GM04504 (cell line): ENCODE data around the gene ATP9B.
A peak's percentile ranks its signal among the peaks of the same experiment; 100 is the strongest.

Source experiments
- DNase-seq: peaks from one replicate; pipeline ENCODE4 v3.0.0-alpha.2; 2012; ENCODE audit warnings: low read depth

Gene ATP9B

GRCh38 chr18:79068937-79069716 is at the start of gene ATP9B:
Gene ATP9B (plus strand): TSS chr18:79069394. CDS start chr18:79069411, 17 bp downstream.
- peak; percentile 95 for DNase-seq

GRCh38 chr18:79019881-79020280 is 49.3 kb upstream of the ATP9B start:
- DNase-seq, result no peak

GRCh38 chr18:79022603-79023002 is 46.6 kb upstream of the ATP9B start:
- DNase-seq, result no peak

GRCh38 chr18:79026491-79026890 is 42.7 kb upstream of the ATP9B start:
- no peak for DNase-seq

- no peak for DNase-seq
Observed at GRCh38 chr18:79030680-79031079, 38.5 kb upstream of the ATP9B start.

- no peak for DNase-seq
Observed at GRCh38 chr18:79042276-79042675, 26.9 kb upstream of the ATP9B start.

GRCh38 chr18:79043288-79043687 is 25.9 kb upstream of the ATP9B start:
- DNase-seq, result no peak

GRCh38 chr18:79046522-79046921 is 22.7 kb upstream of the ATP9B start:
- no peak for DNase-seq

GRCh38 chr18:79047556-79048244 is 21.5 kb upstream of the ATP9B start:
- DNase-seq, result no peak

GRCh38 chr18:79048245-79048632 is 21.0 kb upstream of the ATP9B start:
- DNase-seq, result no peak

- no peak for DNase-seq
Observed at GRCh38 chr18:79049506-79049905, 19.7 kb upstream of the ATP9B start.

GRCh38 chr18:79050005-79050404 is 19.2 kb upstream of the ATP9B start:
- DNase-seq, result no peak

GRCh38 chr18:79056827-79057367 is 12.3 kb upstream of the ATP9B start:
- DNase-seq, result no peak

GRCh38 chr18:79058007-79058406 is 11.2 kb upstream of the ATP9B start:
- DNase-seq, result no peak

- no peak for DNase-seq
Observed at GRCh38 chr18:79062806-79063205, 6.4 kb upstream of the ATP9B start.

- DNase-seq, result no peak
Observed at GRCh38 chr18:79064228-79064627, 5.0 kb upstream of the ATP9B start.

GRCh38 chr18:79065802-79066201 is 3.4 kb upstream of the ATP9B start:
- no peak for DNase-seq

- DNase-seq, result no peak
Observed at GRCh38 chr18:79067611-79068010, 1.6 kb upstream of the ATP9B start.

GRCh38 chr18:79068341-79068936 is 755 bp upstream of the ATP9B start:
- DNase-seq, result no peak

- no peak for DNase-seq
Observed at GRCh38 chr18:79069717-79070151, 540 bp downstream of the ATP9B start.

GRCh38 chr18:79070486-79070885 is 1.3 kb downstream of the ATP9B start:
- DNase-seq, result no peak

GRCh38 chr18:79071037-79071436 is 1.8 kb downstream of the ATP9B start:
- no peak for DNase-seq
